ENCODE data around the gene SLC22A4.
A peak's percentile ranks its signal among the peaks of the same experiment; 100 is the strongest.

The SLC22A4 gene

GRCh38 chr5:132262882-132263547, 31.2 kb upstream of the SLC22A4 start:
- DNase-seq: no peak

DNA sequence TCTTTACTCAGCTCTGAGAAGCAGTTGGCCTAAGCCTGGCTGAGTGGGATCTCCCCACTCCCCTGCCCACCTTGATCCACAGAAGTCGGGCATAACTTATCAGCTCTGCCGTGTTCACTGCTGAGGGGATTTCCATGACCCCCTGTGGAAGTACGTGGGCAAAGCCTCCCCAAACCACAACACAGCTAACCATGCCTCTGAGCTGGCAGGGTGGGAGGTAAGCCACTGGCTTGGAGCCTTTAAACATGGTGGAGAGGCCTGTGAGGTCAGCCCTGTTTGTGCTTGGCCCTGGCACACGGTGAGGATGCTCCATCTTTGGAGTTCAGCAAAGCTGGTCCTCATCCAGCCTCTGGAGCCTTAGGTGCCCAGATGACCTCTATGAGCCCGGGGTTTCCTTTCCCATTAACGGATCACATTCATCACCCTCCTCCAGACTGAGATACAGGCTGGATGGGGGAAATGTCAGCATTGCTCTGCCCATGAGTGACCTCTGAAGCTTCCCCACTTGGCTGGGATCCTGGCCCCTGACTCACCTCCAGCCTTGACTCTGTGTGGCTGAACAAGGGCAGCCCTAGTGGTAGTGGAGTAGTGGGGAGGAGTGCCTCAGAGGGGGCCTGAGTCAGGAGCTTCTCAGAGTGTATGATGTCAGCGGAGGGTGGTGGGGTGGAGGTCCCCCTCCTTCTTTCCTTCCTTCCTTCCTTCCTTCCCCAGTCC, 30.5 kb upstream of the SLC22A4 start:
- no peak for DNase-seq

- no peak for DNase-seq
Measured at GRCh38 chr5:132264546-132265335, 29.5 kb upstream of the SLC22A4 start.

DNA sequence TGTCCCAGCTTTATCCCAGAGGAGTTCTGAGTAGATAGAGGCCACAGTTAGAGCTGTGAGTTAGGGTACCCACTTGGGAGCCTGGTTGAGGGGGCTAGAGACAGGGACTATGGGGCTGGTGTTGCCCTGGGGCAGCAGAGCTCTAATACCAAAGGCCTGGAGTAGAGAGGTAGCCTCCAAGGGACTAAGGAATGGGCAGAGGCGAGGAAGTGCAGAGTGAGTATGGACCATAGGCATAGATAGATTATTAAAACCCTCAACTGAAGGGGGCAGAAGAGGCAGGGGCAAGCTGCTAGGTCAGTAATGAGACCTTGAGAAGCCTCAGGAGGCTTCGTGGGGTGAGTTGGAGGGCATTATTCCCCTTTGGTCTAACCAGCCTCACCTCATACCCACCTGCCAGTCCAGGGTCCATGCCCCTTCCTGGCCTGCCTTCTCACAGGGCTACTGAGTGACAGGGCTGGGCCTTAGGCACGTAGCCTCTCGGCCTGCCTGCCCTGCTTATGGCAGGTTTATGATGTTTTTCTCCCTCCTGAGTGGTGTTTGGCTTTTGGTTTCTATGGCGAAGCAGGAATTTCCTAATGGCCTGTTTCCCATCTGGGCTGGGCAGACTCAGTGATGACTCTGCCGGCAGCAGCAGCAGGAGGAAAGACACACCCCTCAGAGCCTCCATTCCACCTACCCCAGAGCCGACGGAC, 28.7 kb upstream of the SLC22A4 start:
- DNase-seq: no peak

- DNase-seq: no peak
Measured at GRCh38 chr5:132266031-132266835, 28.0 kb upstream of the SLC22A4 start.

GRCh38 chr5:132266836-132267160, 27.4 kb upstream of the SLC22A4 start:
- DNase-seq: no peak

DNA sequence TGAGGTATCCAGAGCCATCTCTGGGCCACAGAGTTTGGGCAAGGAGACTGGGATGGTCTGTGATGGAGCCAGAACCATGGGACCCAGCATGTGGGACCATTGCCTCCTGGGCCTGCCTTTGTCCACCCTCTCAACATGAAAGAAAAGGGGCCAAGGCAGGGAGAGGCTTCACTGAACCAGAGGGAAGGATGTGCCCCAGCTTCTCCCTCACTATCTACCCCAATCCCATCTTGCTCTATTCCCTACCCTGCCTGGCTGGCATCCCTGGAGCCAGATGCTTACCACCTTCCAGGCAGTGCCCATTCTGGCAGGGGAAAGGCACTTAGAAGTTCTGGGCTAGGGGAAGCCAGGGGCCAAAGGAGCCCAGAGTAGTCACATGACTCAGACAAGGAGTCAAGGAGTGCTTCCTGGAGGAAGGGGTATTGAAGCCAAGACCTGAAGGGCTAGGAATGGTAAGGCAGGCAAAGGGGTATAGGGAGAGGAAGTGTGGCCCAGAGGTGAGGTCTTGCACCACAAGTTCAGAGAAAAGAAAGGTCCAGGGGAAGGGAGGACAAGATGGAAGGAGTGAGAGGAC, 26.9 kb upstream of the SLC22A4 start:
- no peak for DNase-seq

DNA sequence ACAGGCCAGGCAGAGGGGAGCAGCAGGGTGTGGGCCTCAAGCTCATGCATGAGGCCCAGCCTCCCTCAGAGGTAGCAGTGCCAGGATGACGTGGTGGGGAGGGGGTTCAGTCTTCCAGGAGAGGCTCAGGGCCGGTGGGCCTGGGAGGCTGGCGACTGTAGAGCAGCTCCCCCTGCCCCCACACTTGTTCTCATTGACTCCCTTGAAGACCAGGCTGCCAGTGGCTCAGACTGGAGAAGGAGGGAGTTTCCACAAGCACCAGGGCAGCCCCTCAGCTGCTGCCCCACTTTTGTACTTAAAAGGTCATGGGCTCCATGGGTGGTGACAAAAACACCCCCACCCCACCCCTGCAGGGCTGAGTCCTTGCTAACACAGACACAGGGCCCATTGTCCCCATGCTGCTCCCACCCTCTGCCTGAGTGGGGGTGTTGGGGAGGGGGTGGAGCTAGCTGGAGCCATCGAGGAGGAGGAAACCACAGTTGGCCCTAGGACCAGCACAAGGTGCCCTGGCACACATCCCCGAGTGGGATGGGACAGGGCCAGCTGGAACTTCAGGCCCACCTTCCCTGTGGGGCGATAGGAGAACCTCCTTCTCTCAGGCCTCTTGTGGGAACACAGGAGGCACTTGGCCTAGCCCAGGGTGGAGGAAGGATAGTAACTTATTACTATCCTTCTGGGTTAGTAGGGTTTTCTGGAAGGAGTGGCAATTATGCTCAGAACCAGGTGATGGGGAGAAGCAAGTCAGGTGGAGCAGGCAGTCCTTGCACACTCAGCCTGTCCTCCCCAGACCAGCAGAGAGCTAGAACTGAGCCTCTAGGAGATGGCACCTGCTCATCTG, 26.0 kb upstream of the SLC22A4 start:
- DNase-seq: no peak

- DNase-seq: no peak
Measured at GRCh38 chr5:132268769-132269551, 25.2 kb upstream of the SLC22A4 start.

DNA sequence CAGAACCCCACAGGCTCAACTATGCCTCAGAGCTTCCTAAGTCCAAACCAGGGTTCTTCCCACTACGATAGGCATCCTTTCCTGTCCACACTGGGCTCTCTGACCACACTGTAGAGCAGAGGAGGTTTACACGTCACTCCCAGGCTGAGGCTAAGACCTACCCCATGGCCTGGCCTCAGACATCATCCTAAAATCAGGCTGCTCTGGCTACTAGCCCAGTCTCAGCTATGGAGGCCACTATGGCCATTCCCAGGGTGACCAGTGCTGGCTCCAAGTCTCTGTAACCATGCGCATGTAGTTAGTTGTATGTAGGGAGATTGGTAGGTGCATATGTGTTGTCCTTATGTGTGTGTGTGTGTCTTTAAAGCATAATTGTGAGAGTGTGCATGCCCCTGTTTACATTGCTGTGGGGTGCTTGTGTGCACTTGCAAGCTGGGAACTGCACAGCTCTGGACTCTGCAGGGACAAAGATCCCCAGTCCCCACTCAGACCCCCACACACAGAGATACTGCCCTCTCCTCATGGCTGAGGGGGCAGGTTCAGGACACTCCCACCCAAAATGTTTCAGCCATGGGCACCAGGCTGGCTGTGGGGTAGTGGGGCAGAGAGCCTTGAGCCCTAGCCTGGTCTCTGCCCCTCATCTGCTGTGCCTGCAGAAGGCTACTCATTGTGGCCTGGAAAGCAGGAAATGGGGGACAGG, 24.4 kb upstream of the SLC22A4 start:
- no peak for DNase-seq

GRCh38 chr5:132270335-132270665, 23.9 kb upstream of the SLC22A4 start:
- no peak for DNase-seq

DNA sequence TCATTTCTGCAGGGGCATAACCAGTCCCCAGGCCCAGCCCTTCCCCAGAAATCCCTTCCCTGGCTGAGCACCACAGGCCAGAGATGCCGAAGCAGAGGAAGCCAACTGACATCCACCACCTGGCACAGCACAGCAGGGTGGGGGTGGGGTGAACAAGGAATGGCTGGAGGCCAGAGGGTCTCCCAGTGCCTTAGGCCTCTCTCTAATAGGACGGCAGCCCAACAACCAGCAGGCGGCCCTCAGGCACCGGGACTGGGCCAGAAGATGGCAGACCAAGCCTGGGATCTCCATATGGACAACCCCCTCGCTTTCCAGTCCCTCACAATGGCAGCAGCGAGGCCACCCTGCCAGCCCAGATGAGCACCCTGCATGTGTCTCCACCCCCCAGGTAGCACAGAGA, 23.5 kb upstream of the SLC22A4 start:
- no peak for DNase-seq

DNA sequence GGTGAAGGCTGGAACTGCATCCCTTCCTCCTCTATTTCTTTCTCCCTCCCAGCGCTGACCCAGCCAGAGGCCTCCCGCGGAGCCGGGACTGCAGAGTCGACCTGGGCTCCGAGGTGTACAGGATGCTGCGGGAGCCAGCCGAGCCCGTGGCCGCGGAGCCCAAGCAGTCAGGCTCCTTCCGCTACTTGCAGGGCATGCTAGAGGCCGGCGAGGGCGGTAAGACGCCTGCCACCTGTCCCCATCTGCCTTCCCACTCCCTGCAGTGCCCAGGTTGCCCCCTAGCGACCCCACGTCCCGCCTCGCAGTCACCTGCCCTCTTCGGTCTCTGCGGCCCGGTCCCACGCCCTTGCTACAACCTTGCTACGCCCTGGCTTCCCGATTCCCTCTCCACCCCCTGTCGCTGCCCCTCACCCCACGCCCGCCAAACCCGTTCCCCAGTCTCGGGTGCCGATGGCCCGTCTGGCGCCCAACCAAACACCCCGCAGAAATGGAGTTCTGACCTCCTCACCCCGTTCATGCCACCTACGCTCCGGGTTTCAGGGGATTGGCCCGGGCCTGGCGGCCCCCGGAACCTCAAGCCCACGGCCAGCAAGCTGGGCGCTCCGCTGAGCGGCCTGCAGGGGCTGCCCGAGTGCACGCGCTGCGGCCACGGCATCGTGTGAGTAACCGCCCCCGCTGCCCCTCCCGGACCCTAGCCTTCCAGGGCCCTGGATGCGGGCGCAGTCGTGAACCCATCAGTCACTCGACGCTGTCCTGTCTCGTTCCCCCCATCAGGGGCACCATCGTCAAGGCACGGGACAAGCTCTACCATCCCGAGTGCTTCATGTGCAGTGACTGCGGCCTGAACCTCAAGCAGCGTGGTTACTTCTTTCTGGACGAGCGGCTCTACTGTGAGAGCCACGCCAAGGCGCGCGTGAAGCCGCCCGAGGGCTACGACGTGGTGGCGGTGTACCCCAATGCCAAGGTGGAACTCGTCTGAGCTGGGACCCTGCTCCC, 22.6 kb upstream of the SLC22A4 start:
- DNase-seq: no peak

- peak; percentile 49 for DNase-seq
Measured at GRCh38 chr5:132272311-132273210, 21.6 kb upstream of the SLC22A4 start.

DNA sequence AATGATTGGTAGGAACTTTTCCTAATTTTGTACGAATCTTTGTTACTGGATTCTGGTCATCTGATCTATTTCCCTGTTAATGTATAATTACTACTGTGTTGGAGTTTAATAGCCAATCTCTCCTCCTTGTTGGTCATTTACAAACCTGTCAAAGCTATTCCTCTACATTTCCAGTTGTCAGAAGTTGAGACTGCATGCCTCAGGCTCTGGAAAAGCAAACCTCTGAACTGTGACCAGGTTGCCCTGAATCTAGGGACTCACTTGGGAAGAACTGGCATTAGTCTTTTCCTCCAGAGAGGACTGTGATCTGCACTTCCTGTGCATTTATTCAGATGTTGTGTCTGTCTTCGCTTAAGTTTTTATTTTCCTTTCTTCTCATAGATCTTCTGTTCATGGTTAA, 20.6 kb upstream of the SLC22A4 start:
- DNase-seq: no peak

- no peak for DNase-seq
Measured at GRCh38 chr5:132274050-132274792, 20.0 kb upstream of the SLC22A4 start.
